Neural cell (in vitro differentiated cells): ENCODE data around the gene SPP1. TPM values are rescaled to one million over a fixed set of nuclear protein-coding genes. Genes with fewer than 3 reads are reported as not detected.

Experiments used
- H2AFZ ChIP-seq: fragments of 200-600, 300-800 bp; sonication (generic), shearing (Covaris generic); 2 replicates; pipeline ENCODE4 v1.6.0; 2014; ENCODE audit warnings: low read depth, mild to moderate bottlenecking, antibody characterized with exemption, low read length, moderate library complexity
- H3F3A ChIP-seq: fragments of 200-600 bp; shearing (Covaris generic); 2 replicates; pipeline ENCODE4 v1.6.1; 2016; ENCODE audit warnings: mild to moderate bottlenecking, moderate library complexity, mixed read lengths, antibody characterized with exemption, low read length; ENCODE audit not compliant: insufficient read depth, poor library complexity, severe bottlenecking
- H3K27ac ChIP-seq: fragments of 200-600, 300-800 bp; sonication (generic), shearing (Covaris generic); 2 replicates; pipeline ENCODE4 v1.5.1; 2014; ENCODE audit warnings: mild to moderate bottlenecking, low read length, moderate library complexity
- H3K27me3 ChIP-seq: fragments of 300-800, 200-600 bp; sonication (generic), shearing (Covaris generic); 2 replicates; pipeline ENCODE4 v1.6.0; 2014; ENCODE audit warnings: mild to moderate bottlenecking, low read depth, low read length, moderate library complexity; ENCODE audit not compliant: insufficient read depth
- H3K36me3 ChIP-seq: fragments of 300-800, 200-600 bp; sonication (generic), shearing (Covaris generic); 2 replicates; pipeline ENCODE4 v1.5.1; 2014; ENCODE audit warnings: mild to moderate bottlenecking, antibody characterized with exemption, low read length, moderate library complexity; ENCODE audit not compliant: insufficient read depth
- H3K4me2 ChIP-seq: fragments of 300-800, 200-600 bp; sonication (generic), shearing (Covaris generic); 2 replicates; pipeline ENCODE4 v1.6.0; 2014; ENCODE audit warnings: mild to moderate bottlenecking, low read length
- H3K4me3 ChIP-seq: fragments of 300-800, 200-600 bp; sonication (generic), shearing (Covaris generic); 2 replicates; pipeline ENCODE4 v1.5.1; 2014; ENCODE audit warnings: mild to moderate bottlenecking, low read length, moderate library complexity
- H3K79me2 ChIP-seq: fragments of 200-600 bp; shearing (Covaris generic); replicated peaks from 2 replicates; pipeline ENCODE4 v1.6.0; 2014; ENCODE audit warnings: mild to moderate bottlenecking, low read length, moderate library complexity; ENCODE audit not compliant: insufficient read depth
- H3K9ac ChIP-seq: fragments of 300-800, 200-600 bp; sonication (generic), shearing (Covaris generic); 2 replicates; pipeline ENCODE4 v1.6.1; 2016; ENCODE audit warnings: mild to moderate bottlenecking, low read length, mixed read lengths
- H3K9me2 ChIP-seq: fragments of 200-600 bp; shearing (Covaris generic); 2 replicates; pipeline ENCODE4 v1.6.1; 2016; ENCODE audit warnings: mild to moderate bottlenecking, low read length, mixed read lengths; ENCODE audit not compliant: insufficient read depth
- H3K9me3 ChIP-seq: fragments of 200-600, 300-800 bp; sonication (generic), shearing (Covaris generic); 2 replicates; pipeline ENCODE4 v1.6.1; 2016; ENCODE audit warnings: mild to moderate bottlenecking, mixed run types, low read length, moderate library complexity, mixed read lengths
- H4K20me1 ChIP-seq: fragments of 200-600 bp; shearing (Covaris generic); 2 replicates; pipeline ENCODE4 v1.6.1; 2016; ENCODE audit warnings: mild to moderate bottlenecking, mixed run types; ENCODE audit not compliant: insufficient read depth
- EP300 ChIP-seq: fragments of 450-650 bp; conservative IDR thresholded peaks from 2 replicates; pipeline ENCODE4 v1.6.1; 2014; ENCODE audit warnings: antibody characterized with exemption, mild to moderate bottlenecking, moderate library complexity; ENCODE audit not compliant: poor library complexity, severe bottlenecking
- EZH2 ChIP-seq: fragments of 200-600, 300-800 bp; shearing (Covaris generic), sonication (generic); IDR thresholded peaks from 2 replicates; pipeline ENCODE4 v1.6.1; 2014; ENCODE audit warnings: antibody characterized with exemption, low read length, borderline replicate concordance, mild to moderate bottlenecking; ENCODE audit not compliant: insufficient read depth, poor library complexity, severe bottlenecking
- MXI1 ChIP-seq: fragments of 450-650 bp; conservative IDR thresholded peaks from 2 replicates; pipeline ENCODE4 v1.6.1; 2014; ENCODE audit warnings: antibody characterized with exemption, mild to moderate bottlenecking; ENCODE audit not compliant: poor library complexity, severe bottlenecking
- POLR2AphosphoS5 ChIP-seq: IDR thresholded peaks from 2 replicates; pipeline ENCODE4 v1.6.1; 2012
- RAD21 ChIP-seq: fragments of 450-650 bp; conservative IDR thresholded peaks from 2 replicates; pipeline ENCODE4 v1.6.1; 2014; ENCODE audit warnings: antibody characterized with exemption, mild to moderate bottlenecking, moderate library complexity
- SMC3 ChIP-seq: fragments of 450-650 bp; conservative IDR thresholded peaks from 2 replicates; pipeline ENCODE4 v1.6.1; 2014; ENCODE audit warnings: antibody characterized with exemption, mild to moderate bottlenecking, moderate library complexity; ENCODE audit not compliant: poor library complexity
- TAF1 ChIP-seq: IDR thresholded peaks from 2 replicates; pipeline ENCODE4 v1.6.1; 2012; ENCODE audit warnings: low read depth
- polyA plus RNA-seq: library from polyadenylated mRNA; depleted of rRNA; stranded (reverse); fragments of >200 nt; gene quantifications from 2 replicates; pipeline ENCODE4 v1.2.3, GENCODE V29; 2014
- TF ChIP-seq, protein P1 (sequence below): fragments of 450-650 bp; IDR thresholded peaks from 2 replicates; pipeline ENCODE4 v1.5.1; 2014; ENCODE audit warnings: antibody characterized with exemption, mild to moderate bottlenecking, moderate library complexity; ENCODE audit not compliant: poor library complexity, severe bottlenecking
- TF ChIP-seq, protein P2 (sequence below): IDR thresholded peaks from 2 replicates; pipeline ENCODE4 v1.6.1; 2012; ENCODE audit warnings: borderline replicate concordance

Gene SPP1
- polyA plus RNA-seq, 1 donor from 2014 or later, result 0.35 TPM

DNA sequence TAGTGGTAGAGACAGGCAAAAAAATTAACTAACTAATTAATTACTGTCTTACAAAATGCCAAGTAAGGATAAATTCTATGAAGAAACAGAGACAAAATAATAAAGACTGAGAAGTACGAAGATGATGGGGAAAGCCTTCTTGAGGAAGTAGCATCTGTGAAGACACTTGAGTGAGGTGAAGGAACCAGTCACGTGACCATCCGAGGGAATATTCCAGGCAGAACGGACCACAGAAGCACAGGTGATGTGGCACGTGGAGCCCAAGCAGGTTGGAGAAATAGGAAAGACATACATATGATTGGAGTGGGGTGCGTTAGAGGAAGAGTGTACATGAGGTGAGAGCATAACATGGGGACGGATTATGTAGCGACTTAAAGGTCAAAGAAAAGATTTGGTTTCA, 30.5 kb upstream of the SPP1 start:
- H2AFZ ChIP-seq, result no peak overlapping the region
- no peaks in the 10 kb centered on the region for H3K79me2 ChIP-seq
- TF ChIP-seq RAD21 (no peak), EP300 (no peak), POLR2AphosphoS5 (no peak), TAF1 (no peak), SMC3 (no peak), EZH2 (no peak), MXI1 (no peak)
- TF ChIP-seq, protein P1, sequence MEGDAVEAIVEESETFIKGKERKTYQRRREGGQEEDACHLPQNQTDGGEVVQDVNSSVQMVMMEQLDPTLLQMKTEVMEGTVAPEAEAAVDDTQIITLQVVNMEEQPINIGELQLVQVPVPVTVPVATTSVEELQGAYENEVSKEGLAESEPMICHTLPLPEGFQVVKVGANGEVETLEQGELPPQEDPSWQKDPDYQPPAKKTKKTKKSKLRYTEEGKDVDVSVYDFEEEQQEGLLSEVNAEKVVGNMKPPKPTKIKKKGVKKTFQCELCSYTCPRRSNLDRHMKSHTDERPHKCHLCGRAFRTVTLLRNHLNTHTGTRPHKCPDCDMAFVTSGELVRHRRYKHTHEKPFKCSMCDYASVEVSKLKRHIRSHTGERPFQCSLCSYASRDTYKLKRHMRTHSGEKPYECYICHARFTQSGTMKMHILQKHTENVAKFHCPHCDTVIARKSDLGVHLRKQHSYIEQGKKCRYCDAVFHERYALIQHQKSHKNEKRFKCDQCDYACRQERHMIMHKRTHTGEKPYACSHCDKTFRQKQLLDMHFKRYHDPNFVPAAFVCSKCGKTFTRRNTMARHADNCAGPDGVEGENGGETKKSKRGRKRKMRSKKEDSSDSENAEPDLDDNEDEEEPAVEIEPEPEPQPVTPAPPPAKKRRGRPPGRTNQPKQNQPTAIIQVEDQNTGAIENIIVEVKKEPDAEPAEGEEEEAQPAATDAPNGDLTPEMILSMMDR, result no peak
- TF ChIP-seq, protein P2, sequence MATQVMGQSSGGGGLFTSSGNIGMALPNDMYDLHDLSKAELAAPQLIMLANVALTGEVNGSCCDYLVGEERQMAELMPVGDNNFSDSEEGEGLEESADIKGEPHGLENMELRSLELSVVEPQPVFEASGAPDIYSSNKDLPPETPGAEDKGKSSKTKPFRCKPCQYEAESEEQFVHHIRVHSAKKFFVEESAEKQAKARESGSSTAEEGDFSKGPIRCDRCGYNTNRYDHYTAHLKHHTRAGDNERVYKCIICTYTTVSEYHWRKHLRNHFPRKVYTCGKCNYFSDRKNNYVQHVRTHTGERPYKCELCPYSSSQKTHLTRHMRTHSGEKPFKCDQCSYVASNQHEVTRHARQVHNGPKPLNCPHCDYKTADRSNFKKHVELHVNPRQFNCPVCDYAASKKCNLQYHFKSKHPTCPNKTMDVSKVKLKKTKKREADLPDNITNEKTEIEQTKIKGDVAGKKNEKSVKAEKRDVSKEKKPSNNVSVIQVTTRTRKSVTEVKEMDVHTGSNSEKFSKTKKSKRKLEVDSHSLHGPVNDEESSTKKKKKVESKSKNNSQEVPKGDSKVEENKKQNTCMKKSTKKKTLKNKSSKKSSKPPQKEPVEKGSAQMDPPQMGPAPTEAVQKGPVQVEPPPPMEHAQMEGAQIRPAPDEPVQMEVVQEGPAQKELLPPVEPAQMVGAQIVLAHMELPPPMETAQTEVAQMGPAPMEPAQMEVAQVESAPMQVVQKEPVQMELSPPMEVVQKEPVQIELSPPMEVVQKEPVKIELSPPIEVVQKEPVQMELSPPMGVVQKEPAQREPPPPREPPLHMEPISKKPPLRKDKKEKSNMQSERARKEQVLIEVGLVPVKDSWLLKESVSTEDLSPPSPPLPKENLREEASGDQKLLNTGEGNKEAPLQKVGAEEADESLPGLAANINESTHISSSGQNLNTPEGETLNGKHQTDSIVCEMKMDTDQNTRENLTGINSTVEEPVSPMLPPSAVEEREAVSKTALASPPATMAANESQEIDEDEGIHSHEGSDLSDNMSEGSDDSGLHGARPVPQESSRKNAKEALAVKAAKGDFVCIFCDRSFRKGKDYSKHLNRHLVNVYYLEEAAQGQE, result no peak
- H3K27me3 ChIP-seq, result no peaks in the 10 kb centered on the region
- H3K9ac ChIP-seq, result no peak overlapping the region
- no peaks in the 10 kb centered on the region for H3K36me3 ChIP-seq
- no peaks in the 10 kb centered on the region for H4K20me1 ChIP-seq
- H3K9me2 ChIP-seq, result no peaks in the 10 kb centered on the region
- H3K4me2 ChIP-seq, result no peak overlapping the region
- no peak overlapping the region for H3K4me3 ChIP-seq
- H3F3A ChIP-seq, result no peaks in the 10 kb centered on the region
- no peak overlapping the region for H3K27ac ChIP-seq
- no peaks in the 10 kb centered on the region for H3K9me3 ChIP-seq

DNA sequence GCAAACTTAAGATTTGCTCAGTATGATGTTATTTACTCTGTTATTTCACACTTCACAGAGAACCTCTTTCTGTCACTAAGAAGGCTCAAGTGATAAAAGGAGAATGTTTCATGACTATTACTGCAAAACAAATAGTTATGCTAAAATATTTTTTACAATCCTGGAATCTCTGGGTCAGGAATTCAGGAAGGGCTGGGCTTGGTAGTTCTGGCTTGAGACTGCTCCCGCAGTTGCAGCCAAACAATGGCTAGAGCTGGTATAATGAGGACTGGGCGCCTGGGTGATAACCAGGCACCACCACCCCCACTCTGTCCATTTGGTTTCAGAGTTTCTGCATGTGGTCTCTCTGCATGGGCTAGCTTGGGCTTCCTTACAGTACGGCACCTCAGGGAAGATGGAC, 28.7 kb upstream of the SPP1 start:
- H3K9me2 ChIP-seq, result no peaks in the 10 kb centered on the region
- no peaks in the 10 kb centered on the region for H3F3A ChIP-seq
- no peak overlapping the region for H2AFZ ChIP-seq
- TF ChIP-seq, protein P1, result no peak
- TF ChIP-seq RAD21, result no peak
- TF ChIP-seq MXI1, result no peak
- no peak for TF ChIP-seq POLR2AphosphoS5
- no peak for TF ChIP-seq TAF1
- TF ChIP-seq, protein P2, result no peak
- TF ChIP-seq EP300, result no peak
- TF ChIP-seq EZH2, result no peak
- no peak for TF ChIP-seq SMC3
- no peaks in the 10 kb centered on the region for H4K20me1 ChIP-seq
- no peaks in the 10 kb centered on the region for H3K36me3 ChIP-seq
- no peaks in the 10 kb centered on the region for H3K27me3 ChIP-seq
- no peak overlapping the region for H3K4me3 ChIP-seq
- no peak overlapping the region for H3K4me2 ChIP-seq
- H3K9ac ChIP-seq, result no peak overlapping the region
- H3K9me3 ChIP-seq, result no peaks in the 10 kb centered on the region
- no peak overlapping the region for H3K27ac ChIP-seq
- H3K79me2 ChIP-seq, result no peaks in the 10 kb centered on the region
